ENCODE results near the gene YAP1.

Gene YAP1

DNA sequence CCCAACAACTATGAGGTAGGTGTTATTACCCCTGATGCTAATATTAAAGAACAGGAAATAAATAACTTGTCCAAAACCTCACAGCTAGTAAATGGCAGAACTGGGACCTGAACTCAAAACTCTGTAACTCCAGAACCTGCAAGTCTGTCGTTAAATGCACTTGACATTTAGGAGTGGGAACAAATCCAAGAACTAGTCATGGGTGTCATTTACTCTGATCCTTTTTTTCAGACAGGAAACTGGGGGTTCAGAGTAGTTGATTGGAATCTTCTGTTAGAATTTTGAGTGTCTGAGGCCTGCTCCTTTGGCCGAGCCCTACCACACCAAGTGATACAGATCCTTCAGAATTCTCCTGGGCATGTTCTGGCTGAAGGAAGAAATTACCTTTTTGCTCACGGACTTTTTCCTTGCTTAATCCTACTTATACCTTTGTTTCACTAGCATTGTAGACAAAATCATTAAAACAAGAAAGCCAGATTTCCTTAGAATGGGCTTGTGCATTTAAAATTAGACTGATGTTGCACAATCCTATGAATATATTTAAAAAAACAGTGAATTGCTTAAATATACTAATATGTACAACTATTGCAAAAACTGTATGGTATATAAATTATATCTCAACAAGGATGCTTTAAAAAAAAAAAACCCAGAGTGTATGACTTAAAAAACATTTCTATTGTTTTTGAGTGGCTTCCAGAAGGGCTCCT is 1.4 kb upstream of the YAP1 start:
- no peak for TF ChIP-seq CTCF (IDR thresholded peaks at IDR 0.05; ENCODE audit: low read depth, low read length, missing control alignments)
- DNase-seq (ENCODE audit: low read depth): no peak
- no peak overlapping the region for H3K4me3 ChIP-seq (ENCODE audit: low read depth, low read length)

GRCh38 chr11:102110761-102111010 is 439 bp downstream of the YAP1 start:
- peak overlapping the region; percentile 54; the same call in 1 of the 2 replicates for H3K4me3 ChIP-seq (ENCODE audit: low read depth, low read length)
- TF ChIP-seq CTCF (IDR thresholded peaks at IDR 0.05; ENCODE audit: low read depth, low read length, missing control alignments): no peak
- no peak for DNase-seq (ENCODE audit: low read depth)

- H3K4me3 ChIP-seq (ENCODE audit: low read depth, low read length): no peak overlapping the region
- TF ChIP-seq CTCF (IDR thresholded peaks at IDR 0.05; ENCODE audit: low read depth, low read length, missing control alignments): no peak
- no peak for DNase-seq (ENCODE audit: low read depth)
Measured at GRCh38 chr11:102111011-102111786, 952 bp downstream of the YAP1 start.

DNA sequence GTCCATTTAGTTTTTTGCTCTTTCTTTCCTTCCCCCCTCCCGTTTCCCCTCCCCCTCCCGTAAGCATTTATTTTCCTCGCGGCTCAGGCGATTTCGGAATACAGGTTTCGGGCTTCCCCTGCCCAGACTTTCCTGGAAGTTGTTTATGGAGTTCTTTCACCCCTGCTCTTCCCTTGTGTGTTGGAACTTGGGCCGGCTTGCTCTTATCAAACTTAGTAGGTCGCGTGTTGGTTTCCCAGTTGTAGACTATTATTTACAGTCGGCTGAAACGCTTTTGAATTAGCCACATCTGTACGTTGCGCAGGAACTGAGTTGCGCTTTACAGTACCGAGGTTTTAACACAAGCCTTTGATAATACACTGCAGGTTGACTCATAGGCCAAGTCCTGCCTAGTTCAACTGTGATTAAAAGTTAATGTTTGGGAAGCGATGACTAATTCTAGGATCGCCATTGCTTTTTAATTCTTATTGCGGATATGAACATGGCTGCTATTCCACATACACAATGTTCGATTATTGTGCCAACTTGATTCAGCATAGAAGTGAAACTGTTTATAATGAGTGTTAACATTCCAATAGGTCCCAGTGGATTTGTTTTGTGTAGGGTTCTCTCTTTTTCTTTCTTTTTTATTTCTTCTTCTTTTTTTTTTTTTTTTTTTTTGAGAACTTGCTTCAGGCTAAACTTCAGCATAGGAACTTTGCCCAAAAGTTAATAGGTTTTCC is 1.7 kb downstream of the YAP1 start:
- H3K4me3 ChIP-seq (ENCODE audit: low read depth, low read length): no peak overlapping the region
- no peak for DNase-seq (ENCODE audit: low read depth)
- no peak for TF ChIP-seq CTCF (IDR thresholded peaks at IDR 0.05; ENCODE audit: low read depth, low read length, missing control alignments)

- no peak overlapping the region for H3K4me3 ChIP-seq (ENCODE audit: low read depth, low read length)
- no peak for TF ChIP-seq CTCF (IDR thresholded peaks at IDR 0.05; ENCODE audit: low read depth, low read length, missing control alignments)
- DNase-seq (ENCODE audit: low read depth): no peak
Measured at GRCh38 chr11:102112509-102112821, 2.2 kb downstream of the YAP1 start.

GRCh38 chr11:102114032-102114431 is 3.8 kb downstream of the YAP1 start:
- DNase-seq (ENCODE audit: low read depth): no peak
- H3K4me3 ChIP-seq (ENCODE audit: low read depth, low read length): no peak overlapping the region
- no peak for TF ChIP-seq CTCF (IDR thresholded peaks at IDR 0.05; ENCODE audit: low read depth, low read length, missing control alignments)
